MCF 10A (cell line): ENCODE results near the gene EIF6. TPM values are rescaled to one million over a fixed set of nuclear protein-coding genes. Genes with fewer than 3 reads are reported as not detected.

ENCODE experiments used
- BruUV-seq: library from RNA; stranded (reverse); fragments of 400-500 nt; replicated peaks from 2 replicates; lab custom pipeline; 2021; lab: Mats Ljungman, UMichigan
- CTCF ChIA-PET: fragments of 300-600 bp; sonication (Branson Sonifier 250); formaldehyde crosslinking; extraction: SDS; loops from one replicate; lab custom pipeline; 2021; ENCODE audit warnings: antibody characterized with exemption, inconsistent platforms; lab: Yijun Ruan, JAX
- POLR2A ChIA-PET: fragments of 300-600, 350-650 bp; sonication (Branson Sonifier 250); formaldehyde crosslinking; extraction: SDS; loops from one replicate; lab custom pipeline; 2020; ENCODE audit warnings: antibody characterized with exemption, inconsistent platforms; lab: Yijun Ruan, JAX
- DNase-seq: peaks from one replicate; pipeline ENCODE4 v3.0.0-alpha.2; 2018; ENCODE audit not compliant: unreplicated experiment
- H3K27ac Mint-ChIP-seq: one replicate; pipeline ENCODE4 v1.8.0; 2022; ENCODE audit warnings: mild to moderate bottlenecking, low read depth, mixed read lengths; ENCODE audit not compliant: unreplicated experiment
- H3K27me3 Mint-ChIP-seq: one replicate; pipeline ENCODE4 v1.8.0; 2022; ENCODE audit warnings: mixed read lengths; ENCODE audit not compliant: insufficient read depth, unreplicated experiment
- H3K36me3 Mint-ChIP-seq: one replicate; pipeline ENCODE4 v1.8.0; 2022; ENCODE audit warnings: mild to moderate bottlenecking, moderate library complexity, mixed read lengths; ENCODE audit not compliant: insufficient read depth, unreplicated experiment
- H3K4me1 Mint-ChIP-seq: one replicate; pipeline ENCODE4 v1.8.0; 2022; ENCODE audit warnings: mixed read lengths; ENCODE audit not compliant: insufficient read depth, unreplicated experiment
- H3K4me3 Mint-ChIP-seq: one replicate; pipeline ENCODE4 v1.8.0; 2022; ENCODE audit warnings: mild to moderate bottlenecking, moderate library complexity, mixed read lengths; ENCODE audit not compliant: unreplicated experiment
- H3K9me3 Mint-ChIP-seq: one replicate; pipeline ENCODE4 v1.8.0; 2022; ENCODE audit warnings: mixed read lengths; ENCODE audit not compliant: unreplicated experiment
- intact Hi-C: fragments of 100-400 bp; cut with micrococcal nuclease; formaldehyde crosslinking; loops from 2 replicates; pipeline ENCODE4 v1.14.1; 2022
- total RNA-seq: library from RNA; stranded (reverse); gene quantifications from 2 replicates; pipeline ENCODE4 v1.2.3, GENCODE V29; 2022
- TF ChIP-seq, protein P1 (sequence below): fragments of 200-600 bp; IDR thresholded peaks from one replicate; pipeline ENCODE4 v1.8.0; 2022; ENCODE audit warnings: antibody characterized with exemption, mild to moderate bottlenecking; ENCODE audit not compliant: unreplicated experiment

EIF6 gene
- total RNA-seq, 1 experiment from 2014 or later: 322 TPM

DNA sequence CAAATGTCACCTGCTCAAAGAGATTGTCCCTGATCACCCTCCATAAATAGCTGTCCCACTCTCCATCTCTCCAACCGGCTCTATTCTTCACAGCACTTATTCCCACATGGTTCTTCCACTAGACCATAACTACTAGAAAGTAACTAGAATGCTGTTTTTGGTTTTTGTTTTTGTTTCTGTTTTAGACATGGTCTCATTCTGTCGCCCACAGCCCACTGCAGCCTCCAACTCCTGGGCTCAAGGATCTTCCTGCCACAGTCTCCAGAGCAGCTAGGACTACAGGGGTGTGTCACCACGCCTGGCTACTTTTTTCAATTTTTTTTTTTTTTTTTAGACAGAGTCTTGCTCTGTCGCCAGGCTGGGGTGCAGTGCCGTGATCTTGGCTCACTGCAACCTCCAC lies 45.8 kb downstream of the EIF6 start:
- Mint-ChIP-seq H3K4me3 (no peak overlapping the region), H3K9me3 (no peaks in the 10 kb centered on the region), H3K27ac (no peak overlapping the region), H3K27me3 (peaks cover 59% of the 10 kb centered on the region), H3K4me1 (no peaks in the 10 kb centered on the region), H3K36me3 (no peaks in the 10 kb centered on the region)
- no peak for DNase-seq
- BruUV-seq: no TSS peak
- CTCF ChIA-PET: interaction anchor here (0.6 to 0.7 kb wide), 2 partner anchors 9 to 123 kb away, joined by 3 to 5 read pairs; no protein-coding TSS in a partner anchor
- intact Hi-C loops: no loop called here
- POLR2A ChIA-PET: no interaction called here
- TF ChIP-seq, protein P1, sequence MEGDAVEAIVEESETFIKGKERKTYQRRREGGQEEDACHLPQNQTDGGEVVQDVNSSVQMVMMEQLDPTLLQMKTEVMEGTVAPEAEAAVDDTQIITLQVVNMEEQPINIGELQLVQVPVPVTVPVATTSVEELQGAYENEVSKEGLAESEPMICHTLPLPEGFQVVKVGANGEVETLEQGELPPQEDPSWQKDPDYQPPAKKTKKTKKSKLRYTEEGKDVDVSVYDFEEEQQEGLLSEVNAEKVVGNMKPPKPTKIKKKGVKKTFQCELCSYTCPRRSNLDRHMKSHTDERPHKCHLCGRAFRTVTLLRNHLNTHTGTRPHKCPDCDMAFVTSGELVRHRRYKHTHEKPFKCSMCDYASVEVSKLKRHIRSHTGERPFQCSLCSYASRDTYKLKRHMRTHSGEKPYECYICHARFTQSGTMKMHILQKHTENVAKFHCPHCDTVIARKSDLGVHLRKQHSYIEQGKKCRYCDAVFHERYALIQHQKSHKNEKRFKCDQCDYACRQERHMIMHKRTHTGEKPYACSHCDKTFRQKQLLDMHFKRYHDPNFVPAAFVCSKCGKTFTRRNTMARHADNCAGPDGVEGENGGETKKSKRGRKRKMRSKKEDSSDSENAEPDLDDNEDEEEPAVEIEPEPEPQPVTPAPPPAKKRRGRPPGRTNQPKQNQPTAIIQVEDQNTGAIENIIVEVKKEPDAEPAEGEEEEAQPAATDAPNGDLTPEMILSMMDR: no peak

DNA sequence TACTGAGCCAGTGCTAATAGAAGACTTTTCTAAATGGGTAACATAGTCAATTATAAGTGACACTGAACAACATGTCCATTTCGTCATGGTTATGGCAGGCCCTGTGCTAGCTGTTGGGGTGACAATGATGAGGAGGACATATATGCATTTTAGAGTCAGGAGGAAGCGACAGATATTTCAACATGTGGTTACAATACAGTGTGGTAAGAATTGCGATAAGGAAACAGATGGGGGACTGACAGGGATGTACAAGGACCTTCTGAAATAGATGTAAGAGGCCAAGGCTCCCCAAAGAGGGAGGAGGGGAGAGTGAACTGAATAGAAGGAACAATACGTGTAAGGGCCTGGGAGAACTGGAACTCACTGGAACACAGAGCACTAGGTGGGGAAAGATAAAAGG lies 46.4 kb downstream of the EIF6 start:
- intact Hi-C loops: no loop called here
- Mint-ChIP-seq H3K9me3 (no peaks in the 10 kb centered on the region), H3K27me3 (peaks cover 56% of the 10 kb centered on the region), H3K36me3 (no peaks in the 10 kb centered on the region), H3K27ac (no peak overlapping the region), H3K4me3 (no peak overlapping the region), H3K4me1 (no peaks in the 10 kb centered on the region)
- DNase-seq: no peak
- TF ChIP-seq, protein P1: no peak
- ChIA-PET CTCF (interaction anchor here (0.7 kb wide), 1 partner anchor 123 kb away, joined by 3 read pairs; no protein-coding TSS in a partner anchor), POLR2A (no interaction called here)
- no TSS peak for BruUV-seq

DNA sequence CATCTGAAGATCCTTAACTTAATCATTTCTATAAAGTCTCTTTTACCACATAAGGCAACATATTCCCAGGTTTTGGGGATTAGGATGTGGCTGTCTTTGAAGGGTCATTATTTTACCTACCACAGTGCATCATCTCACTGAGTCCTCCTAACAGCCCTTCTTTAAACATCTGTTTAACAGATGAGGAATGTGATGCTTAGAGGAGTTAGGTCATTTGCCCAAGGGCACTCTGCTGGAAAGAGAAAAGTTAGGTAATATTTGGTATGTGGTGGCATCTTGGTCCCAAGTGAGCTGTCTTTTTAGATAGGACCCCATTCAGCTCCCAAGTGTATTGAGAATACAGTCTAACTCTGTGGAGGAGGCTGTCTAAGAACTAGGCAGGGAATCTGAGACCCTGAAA lies 47.1 kb downstream of the EIF6 start:
- BruUV-seq: no TSS peak
- no peak for DNase-seq
- CTCF ChIA-PET: no interaction called here
- TF ChIP-seq, protein P1: no peak
- no peaks in the 10 kb centered on the region for H3K4me1 Mint-ChIP-seq
- intact Hi-C loops: no loop called here
- H3K9me3 Mint-ChIP-seq: no peaks in the 10 kb centered on the region
- POLR2A ChIA-PET: no interaction called here
- peaks cover 56% of the 10 kb centered on the region for H3K27me3 Mint-ChIP-seq
- no peak overlapping the region for H3K4me3 Mint-ChIP-seq
- H3K36me3 Mint-ChIP-seq: peaks cover 4% of the 10 kb centered on the region
- H3K27ac Mint-ChIP-seq: no peak overlapping the region

DNA sequence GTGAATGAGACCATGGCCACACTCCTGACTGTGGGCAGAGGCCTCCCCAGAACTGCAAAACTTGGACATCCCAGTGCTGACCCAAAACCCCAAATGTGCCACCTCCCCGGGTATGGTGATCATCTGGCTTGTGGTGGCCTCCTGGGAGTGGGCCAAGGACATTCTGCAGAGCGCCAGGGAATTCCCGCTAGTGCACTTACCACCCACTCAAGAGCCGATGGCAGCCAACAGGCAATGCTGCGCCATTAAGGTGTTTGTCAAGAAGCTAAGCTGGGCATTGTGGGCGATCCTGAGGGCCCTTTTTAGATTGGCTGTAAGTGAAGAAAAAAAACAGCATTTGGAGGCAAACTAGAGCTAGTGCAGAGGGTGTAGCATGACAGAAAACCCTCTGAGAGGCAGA lies 48.7 kb downstream of the EIF6 start:
- POLR2A ChIA-PET: no interaction called here
- CTCF ChIA-PET: no interaction called here
- no peaks in the 10 kb centered on the region for H3K4me1 Mint-ChIP-seq
- H3K27me3 Mint-ChIP-seq: peaks cover 61% of the 10 kb centered on the region
- intact Hi-C loops: no loop called here
- no peaks in the 10 kb centered on the region for H3K9me3 Mint-ChIP-seq
- peaks cover 4% of the 10 kb centered on the region for H3K36me3 Mint-ChIP-seq
- TF ChIP-seq, protein P1: no peak
- H3K4me3 Mint-ChIP-seq: no peak overlapping the region
- peak; percentile 15 for DNase-seq
- no TSS peak for BruUV-seq
- H3K27ac Mint-ChIP-seq: no peak overlapping the region
